ENCODE measurements around the gene PLOD3. TPM values are rescaled to one million over a fixed set of nuclear protein-coding genes. Genes with fewer than 3 reads are reported as not detected.
"Not testable (repeated sequence)": the region's sequence is repeated elsewhere in the genome, so short reads cannot be mapped to it uniquely, and the experiment has no call there.

Gene PLOD3
- 10 to 100 TPM; 39.6 to 51.5 (median 48.8) TPM for polyA plus RNA-seq (ENCODE audit: insufficient read length in 4 of 4)

GRCh38 chr7:101217388-101218235, at the start of gene PLOD3, which contains the start of gene ZNHIT1:
TSS of gene PLOD3 (minus strand) at chr7:101217581. CDS start at chr7:101217274, 307 bp downstream.
TSS of gene ZNHIT1 (plus strand) at chr7:101218165. CDS start at chr7:101218196, 31 bp downstream.
- peak; percentile 95 to 100 (median 97) for DNase-seq (ENCODE audit: low read depth in 4 of 4, low spot score in 2 of 4)

- no peak for DNase-seq (ENCODE audit: low read depth in 4 of 4, low spot score in 2 of 4)
These were observed 48.5 kb upstream of the PLOD3 start for GRCh38 chr7:101265622-101266516.

- DNase-seq (ENCODE audit: low read depth in 4 of 4, low spot score in 2 of 4) = peak in 1 of 4 donors; percentile 34
These were observed 46.8 kb upstream of the PLOD3 start for GRCh38 chr7:101264102-101264706.

- DNase-seq (ENCODE audit: low read depth in 4 of 4, low spot score in 2 of 4) = no peak
These were observed 40.9 kb upstream of the PLOD3 start for GRCh38 chr7:101258243-101258731.

DNA sequence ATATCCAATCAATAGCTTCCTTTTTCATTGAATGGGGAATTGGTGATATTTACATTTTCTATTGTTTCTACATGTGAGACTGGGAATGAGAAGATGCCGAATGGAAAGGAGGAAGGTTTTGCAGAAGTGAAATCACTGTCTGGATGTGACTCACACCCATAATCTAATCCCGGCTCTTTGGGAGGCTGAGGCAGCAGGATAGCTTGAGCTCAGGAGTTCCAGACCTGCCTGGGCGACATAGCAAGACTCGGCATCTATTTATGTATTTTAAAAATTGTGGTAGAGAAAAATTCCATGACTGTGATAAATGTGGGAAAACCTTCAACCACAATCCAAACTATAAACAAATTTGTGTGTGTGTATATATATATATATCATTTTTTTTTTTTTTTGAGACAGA, 38.4 kb upstream of the PLOD3 start:
- DNase-seq (ENCODE audit: low read depth in 4 of 4, low spot score in 2 of 4) = no peak

- DNase-seq (ENCODE audit: low read depth in 4 of 4, low spot score in 2 of 4) = not testable (repeated sequence)
These were observed 35.8 kb upstream of the PLOD3 start for GRCh38 chr7:101253199-101253598.

GRCh38 chr7:101251871-101252659, 34.7 kb upstream of the PLOD3 start:
- peak; percentile 92 to 98 (median 92) for DNase-seq (ENCODE audit: low read depth in 4 of 4, low spot score in 2 of 4)

- no peak for DNase-seq (ENCODE audit: low read depth in 4 of 4, low spot score in 2 of 4)
These were observed 32.9 kb upstream of the PLOD3 start for GRCh38 chr7:101250324-101250723.

GRCh38 chr7:101248276-101248675, 30.9 kb upstream of the PLOD3 start:
- DNase-seq (ENCODE audit: low read depth in 4 of 4, low spot score in 2 of 4) = no peak

- no peak for DNase-seq (ENCODE audit: low read depth in 4 of 4, low spot score in 2 of 4)
These were observed 27.8 kb upstream of the PLOD3 start for GRCh38 chr7:101245147-101245668.

GRCh38 chr7:101244375-101245146, 27.2 kb upstream of the PLOD3 start, which contains the start of gene FIS1:
TSS of gene FIS1 (minus strand) at chr7:101245081. CDS start at chr7:101245004, 77 bp downstream.
- DNase-seq (ENCODE audit: low read depth in 4 of 4, low spot score in 2 of 4) = peak; percentile 84 to 89 (median 88)

DNA sequence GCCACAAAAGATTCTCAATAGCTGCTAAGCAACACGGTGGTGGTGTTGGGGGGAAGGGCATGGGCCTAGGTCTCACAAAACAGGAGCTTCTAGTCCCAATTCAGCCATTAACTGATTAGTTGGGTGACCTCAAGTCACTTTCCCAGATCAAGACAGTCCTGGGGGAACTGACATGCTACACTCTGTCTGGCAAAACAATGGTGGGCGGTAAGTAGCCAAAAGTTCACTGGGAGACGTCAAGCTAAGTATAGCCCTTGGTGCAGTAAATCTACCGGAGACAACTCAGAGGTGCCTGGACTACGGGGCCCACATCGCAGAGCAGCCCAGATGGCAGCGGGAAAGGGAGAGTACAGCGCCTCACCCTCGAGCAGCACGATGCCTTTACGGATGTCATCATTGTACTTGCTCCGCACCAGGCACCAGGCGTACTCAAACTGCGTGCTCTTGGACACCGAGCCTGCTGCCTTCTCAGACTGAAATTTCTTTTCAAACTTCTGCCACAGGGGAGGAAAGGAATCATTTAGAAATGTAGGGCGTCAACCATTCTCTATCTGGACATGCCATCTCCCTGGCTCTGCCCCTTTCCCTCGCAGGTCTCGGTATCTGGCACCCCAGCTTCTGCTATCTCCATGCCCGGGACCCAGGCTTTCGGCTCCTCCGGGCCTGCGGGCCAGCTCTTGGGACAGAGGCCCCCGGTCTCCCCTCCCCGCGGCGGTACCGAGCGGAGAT, 26.4 kb upstream of the PLOD3 start:
- no peak for DNase-seq (ENCODE audit: low read depth in 4 of 4, low spot score in 2 of 4)

- no peak for DNase-seq (ENCODE audit: low read depth in 4 of 4, low spot score in 2 of 4)
These were observed 24.3 kb upstream of the PLOD3 start for GRCh38 chr7:101241443-101242349.

DNA sequence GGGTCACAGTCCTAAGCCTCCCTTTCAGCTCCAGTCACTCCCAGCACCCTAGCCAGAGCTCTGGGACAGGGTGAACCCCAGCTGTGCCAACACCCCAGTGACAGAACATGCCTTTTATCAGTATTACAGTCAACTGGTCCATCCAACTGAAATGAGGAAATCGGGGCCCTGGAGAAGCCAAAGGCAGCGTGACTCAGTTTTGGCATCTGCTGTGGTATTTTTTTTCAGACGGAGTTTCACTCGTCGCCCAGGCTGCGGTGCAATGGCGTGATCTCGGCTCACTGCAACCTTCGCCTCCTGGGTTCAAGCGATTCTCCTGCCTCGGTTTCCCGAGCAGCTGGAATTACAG, 23.6 kb upstream of the PLOD3 start:
- no peak for DNase-seq (ENCODE audit: low read depth in 4 of 4, low spot score in 2 of 4)

- DNase-seq (ENCODE audit: low read depth in 4 of 4, low spot score in 2 of 4) = no peak
These were observed 23.0 kb upstream of the PLOD3 start for GRCh38 chr7:101240226-101241014.

DNA sequence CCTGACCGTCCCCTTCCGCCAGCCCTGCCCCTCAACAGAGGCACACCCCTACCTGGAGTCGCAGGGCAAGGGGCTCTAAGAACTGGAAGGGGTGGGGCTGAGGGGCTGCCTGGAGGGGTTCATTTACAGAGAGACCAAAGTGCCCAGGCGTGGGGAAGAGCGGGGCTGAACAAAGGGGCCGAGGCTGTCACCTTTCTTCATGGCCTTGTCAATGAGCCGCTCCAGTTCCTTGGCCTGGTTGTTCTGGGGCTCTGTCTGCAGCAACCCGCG, 22.5 kb upstream of the PLOD3 start:
- DNase-seq (ENCODE audit: low read depth in 4 of 4, low spot score in 2 of 4) = no peak

Measured in left renal cortex interstitium (tissue), 4 donors.